HepG2 (cell line): ENCODE results near the gene MLX. TPM values are rescaled to one million over a fixed set of nuclear protein-coding genes. Genes with fewer than 3 reads are reported as not detected.

Experiments
- AGO2 ChIP-seq: fragments of 200-400 bp; formaldehyde crosslinking; optimal IDR thresholded peaks from 2 replicates; pipeline ENCODE3; 2017; ENCODE audit warnings: mild to moderate bottlenecking, low read depth, low read length, moderate library complexity
- ATAD3A ChIP-seq: sonication (generic); formaldehyde crosslinking; IDR thresholded peaks from 2 replicates; pipeline ENCODE4 v1.4.0; 2020; ENCODE audit warnings: missing genetic modification reagents
- GATAD2A ChIP-seq: IDR thresholded peaks from 2 replicates; pipeline ENCODE4 v1.6.1; 2016
- GZF1 ChIP-seq: sonication (generic); formaldehyde crosslinking; IDR thresholded peaks from 2 replicates; pipeline ENCODE4 v1.5.1; 2020; ENCODE audit warnings: mild to moderate bottlenecking, missing genetic modification reagents
- HNRNPH1 ChIP-seq: fragments of 200-400 bp; formaldehyde crosslinking; optimal IDR thresholded peaks from 2 replicates; pipeline ENCODE3; 2017; ENCODE audit warnings: mild to moderate bottlenecking, low read depth, low read length
- IKZF1 ChIP-seq: fragments of 450-650 bp; IDR thresholded peaks from 2 replicates; pipeline ENCODE4 v1.7.1; 2016
- KDM6A ChIP-seq: IDR thresholded peaks from 2 replicates; pipeline ENCODE4 v1.6.1; 2016; ENCODE audit warnings: low read depth
- MYNN ChIP-seq: sonication (generic); formaldehyde crosslinking; IDR thresholded peaks from 2 replicates; pipeline ENCODE4 v1.4.0; 2020; ENCODE audit warnings: mild to moderate bottlenecking, low read depth, missing genetic modification reagents
- NCOA1 ChIP-seq: sonication (generic); formaldehyde crosslinking; IDR thresholded peaks from 2 replicates; pipeline ENCODE4 v1.9.0; 2021; ENCODE audit warnings: missing genetic modification reagents
- SALL1 ChIP-seq: sonication (generic); formaldehyde crosslinking; IDR thresholded peaks from 2 replicates; pipeline ENCODE4 v1.8.0; 2022; ENCODE audit warnings: mild to moderate bottlenecking, missing genetic modification reagents
- SETDB1 ChIP-seq: sonication (generic); formaldehyde crosslinking; IDR thresholded peaks from 2 replicates; pipeline ENCODE4 v1.5.1; 2020; ENCODE audit warnings: missing genetic modification reagents, mild to moderate bottlenecking, borderline replicate concordance
- ZNF160 ChIP-seq: sonication (generic); formaldehyde crosslinking; IDR thresholded peaks from 2 replicates; pipeline ENCODE4 v1.8.0; 2022; ENCODE audit warnings: mild to moderate bottlenecking, inconsistent platforms, missing genetic modification reagents
- ZNF766 ChIP-seq: sonication (generic); formaldehyde crosslinking; IDR thresholded peaks from 2 replicates; pipeline ENCODE4 v1.5.0; 2020; ENCODE audit warnings: missing genetic modification reagents, borderline replicate concordance
- polyA plus RNA-seq, 8 experiments: library from polyadenylated mRNA; depleted of rRNA in 3 of 8; stranded (reverse) in 7 of 8; unstranded in 1 of 8; fragments of >200 nt; fragmentation: Illumina TruSeq in 4 of 8; extraction: Trizol in 4 of 8; gene quantifications; 2 replicates each; pipeline versions ENCODE4 v1.2.1 to v1.2.3, GENCODE V29; 2011 to 2016; ENCODE audit warnings: low read depth in 4 of 8, missing spikeins in 1 of 8, mixed read lengths in 1 of 8; ENCODE audit not compliant: insufficient read depth in 1 of 8
- total RNA-seq, 5 experiments: library from RNA; depleted of rRNA; stranded (reverse); fragments of >200 nt; fragmentation: Illumina TruSeq; extraction: Trizol; gene quantifications; 2 replicates each; pipeline ENCODE4 v1.2.3, GENCODE V29; 2016; ENCODE audit warnings: low read depth in 1 of 5
- TF ChIP-seq, protein P1 (sequence below): sonication (generic); formaldehyde crosslinking; IDR thresholded peaks from 2 replicates; pipeline ENCODE4 v1.8.1; 2022; ENCODE audit warnings: low read depth, mild to moderate bottlenecking, missing genetic modification reagents
- TF ChIP-seq, protein P2 (sequence below): sonication (generic); formaldehyde crosslinking; IDR thresholded peaks from 2 replicates; pipeline ENCODE4 v1.4.0; 2020; ENCODE audit warnings: mild to moderate bottlenecking, missing genetic modification reagents
- TF ChIP-seq, protein P3 (sequence below): sonication (generic); formaldehyde crosslinking; IDR thresholded peaks from 2 replicates; pipeline ENCODE4 v1.5.0; 2020; ENCODE audit warnings: missing genetic modification reagents

Gene MLX
- total and polyA plus RNA-seq, 2 of the 13 experiments (the other 11 are each of a cell fraction or from before 2014, with no cell fraction given): 38.9 to 74.4 TPM

DNA sequence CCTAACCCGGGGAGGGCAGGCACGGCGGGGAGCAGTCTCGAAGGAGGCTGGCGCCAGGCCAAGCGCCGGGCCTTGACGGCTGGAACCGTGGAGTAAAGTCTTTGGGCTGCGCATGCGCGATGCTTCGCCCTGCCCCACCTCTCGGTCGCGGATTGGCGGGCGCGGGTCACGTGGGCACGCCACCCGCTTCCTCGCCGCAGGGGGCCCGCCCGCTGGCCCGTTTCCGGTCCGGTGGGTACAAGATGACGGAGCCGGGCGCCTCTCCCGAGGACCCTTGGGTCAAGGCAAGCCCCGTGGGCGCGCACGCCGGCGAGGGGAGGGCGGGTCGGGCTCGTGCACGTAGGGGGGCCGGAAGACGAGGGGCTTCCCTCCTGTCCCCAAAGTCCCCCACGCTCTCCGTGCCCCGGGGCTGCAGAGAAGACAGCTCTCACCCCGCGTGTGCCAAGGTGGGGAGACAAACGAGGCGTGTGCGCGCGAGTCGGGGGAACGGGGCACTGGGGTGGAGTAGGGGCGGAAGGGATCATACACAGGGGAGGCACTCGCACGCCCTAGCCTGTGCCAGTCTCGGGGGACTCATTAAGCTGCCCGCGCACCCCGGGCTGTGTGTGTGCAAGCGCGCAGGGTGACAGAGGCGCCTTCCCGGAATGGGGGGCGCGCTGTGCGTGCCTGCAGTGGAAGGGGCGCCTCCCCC lies at the start of gene MLX (continued):
- TF ChIP-seq, protein P1, sequence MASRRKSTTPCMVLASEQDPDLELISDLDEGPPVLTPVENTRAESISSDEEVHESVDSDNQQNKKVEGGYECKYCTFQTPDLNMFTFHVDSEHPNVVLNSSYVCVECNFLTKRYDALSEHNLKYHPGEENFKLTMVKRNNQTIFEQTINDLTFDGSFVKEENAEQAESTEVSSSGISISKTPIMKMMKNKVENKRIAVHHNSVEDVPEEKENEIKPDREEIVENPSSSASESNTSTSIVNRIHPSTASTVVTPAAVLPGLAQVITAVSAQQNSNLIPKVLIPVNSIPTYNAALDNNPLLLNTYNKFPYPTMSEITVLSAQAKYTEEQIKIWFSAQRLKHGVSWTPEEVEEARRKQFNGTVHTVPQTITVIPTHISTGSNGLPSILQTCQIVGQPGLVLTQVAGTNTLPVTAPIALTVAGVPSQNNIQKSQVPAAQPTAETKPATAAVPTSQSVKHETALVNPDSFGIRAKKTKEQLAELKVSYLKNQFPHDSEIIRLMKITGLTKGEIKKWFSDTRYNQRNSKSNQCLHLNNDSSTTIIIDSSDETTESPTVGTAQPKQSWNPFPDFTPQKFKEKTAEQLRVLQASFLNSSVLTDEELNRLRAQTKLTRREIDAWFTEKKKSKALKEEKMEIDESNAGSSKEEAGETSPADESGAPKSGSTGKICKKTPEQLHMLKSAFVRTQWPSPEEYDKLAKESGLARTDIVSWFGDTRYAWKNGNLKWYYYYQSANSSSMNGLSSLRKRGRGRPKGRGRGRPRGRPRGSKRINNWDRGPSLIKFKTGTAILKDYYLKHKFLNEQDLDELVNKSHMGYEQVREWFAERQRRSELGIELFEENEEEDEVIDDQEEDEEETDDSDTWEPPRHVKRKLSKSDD (CRISPR knock-in tag): no peak; the same call in none of the 2 replicates
- TF ChIP-seq SETDB1 (no peak), HNRNPH1 (no peak), GZF1 (no peak; the same call in 1 of the 2 replicates), MYNN (no peak), ZNF160 (no peak; the same call in 1 of the 2 replicates), SALL1 (CRISPR knock-in tag) (peak; percentile 91), GATAD2A (CRISPR knock-in tag) (peak; percentile 60), IKZF1 (no peak), ATAD3A (CRISPR knock-in tag) (0 out of 2 replicates have a peak, but pooled peaks have one; percentile 56), KDM6A (CRISPR knock-in tag) (no peak), ZNF766 (CRISPR knock-in tag) (no peak; the same call in 1 of the 2 replicates), NCOA1 (peak; percentile 97), AGO2 (peak; percentile 99)
- TF ChIP-seq, protein P2, sequence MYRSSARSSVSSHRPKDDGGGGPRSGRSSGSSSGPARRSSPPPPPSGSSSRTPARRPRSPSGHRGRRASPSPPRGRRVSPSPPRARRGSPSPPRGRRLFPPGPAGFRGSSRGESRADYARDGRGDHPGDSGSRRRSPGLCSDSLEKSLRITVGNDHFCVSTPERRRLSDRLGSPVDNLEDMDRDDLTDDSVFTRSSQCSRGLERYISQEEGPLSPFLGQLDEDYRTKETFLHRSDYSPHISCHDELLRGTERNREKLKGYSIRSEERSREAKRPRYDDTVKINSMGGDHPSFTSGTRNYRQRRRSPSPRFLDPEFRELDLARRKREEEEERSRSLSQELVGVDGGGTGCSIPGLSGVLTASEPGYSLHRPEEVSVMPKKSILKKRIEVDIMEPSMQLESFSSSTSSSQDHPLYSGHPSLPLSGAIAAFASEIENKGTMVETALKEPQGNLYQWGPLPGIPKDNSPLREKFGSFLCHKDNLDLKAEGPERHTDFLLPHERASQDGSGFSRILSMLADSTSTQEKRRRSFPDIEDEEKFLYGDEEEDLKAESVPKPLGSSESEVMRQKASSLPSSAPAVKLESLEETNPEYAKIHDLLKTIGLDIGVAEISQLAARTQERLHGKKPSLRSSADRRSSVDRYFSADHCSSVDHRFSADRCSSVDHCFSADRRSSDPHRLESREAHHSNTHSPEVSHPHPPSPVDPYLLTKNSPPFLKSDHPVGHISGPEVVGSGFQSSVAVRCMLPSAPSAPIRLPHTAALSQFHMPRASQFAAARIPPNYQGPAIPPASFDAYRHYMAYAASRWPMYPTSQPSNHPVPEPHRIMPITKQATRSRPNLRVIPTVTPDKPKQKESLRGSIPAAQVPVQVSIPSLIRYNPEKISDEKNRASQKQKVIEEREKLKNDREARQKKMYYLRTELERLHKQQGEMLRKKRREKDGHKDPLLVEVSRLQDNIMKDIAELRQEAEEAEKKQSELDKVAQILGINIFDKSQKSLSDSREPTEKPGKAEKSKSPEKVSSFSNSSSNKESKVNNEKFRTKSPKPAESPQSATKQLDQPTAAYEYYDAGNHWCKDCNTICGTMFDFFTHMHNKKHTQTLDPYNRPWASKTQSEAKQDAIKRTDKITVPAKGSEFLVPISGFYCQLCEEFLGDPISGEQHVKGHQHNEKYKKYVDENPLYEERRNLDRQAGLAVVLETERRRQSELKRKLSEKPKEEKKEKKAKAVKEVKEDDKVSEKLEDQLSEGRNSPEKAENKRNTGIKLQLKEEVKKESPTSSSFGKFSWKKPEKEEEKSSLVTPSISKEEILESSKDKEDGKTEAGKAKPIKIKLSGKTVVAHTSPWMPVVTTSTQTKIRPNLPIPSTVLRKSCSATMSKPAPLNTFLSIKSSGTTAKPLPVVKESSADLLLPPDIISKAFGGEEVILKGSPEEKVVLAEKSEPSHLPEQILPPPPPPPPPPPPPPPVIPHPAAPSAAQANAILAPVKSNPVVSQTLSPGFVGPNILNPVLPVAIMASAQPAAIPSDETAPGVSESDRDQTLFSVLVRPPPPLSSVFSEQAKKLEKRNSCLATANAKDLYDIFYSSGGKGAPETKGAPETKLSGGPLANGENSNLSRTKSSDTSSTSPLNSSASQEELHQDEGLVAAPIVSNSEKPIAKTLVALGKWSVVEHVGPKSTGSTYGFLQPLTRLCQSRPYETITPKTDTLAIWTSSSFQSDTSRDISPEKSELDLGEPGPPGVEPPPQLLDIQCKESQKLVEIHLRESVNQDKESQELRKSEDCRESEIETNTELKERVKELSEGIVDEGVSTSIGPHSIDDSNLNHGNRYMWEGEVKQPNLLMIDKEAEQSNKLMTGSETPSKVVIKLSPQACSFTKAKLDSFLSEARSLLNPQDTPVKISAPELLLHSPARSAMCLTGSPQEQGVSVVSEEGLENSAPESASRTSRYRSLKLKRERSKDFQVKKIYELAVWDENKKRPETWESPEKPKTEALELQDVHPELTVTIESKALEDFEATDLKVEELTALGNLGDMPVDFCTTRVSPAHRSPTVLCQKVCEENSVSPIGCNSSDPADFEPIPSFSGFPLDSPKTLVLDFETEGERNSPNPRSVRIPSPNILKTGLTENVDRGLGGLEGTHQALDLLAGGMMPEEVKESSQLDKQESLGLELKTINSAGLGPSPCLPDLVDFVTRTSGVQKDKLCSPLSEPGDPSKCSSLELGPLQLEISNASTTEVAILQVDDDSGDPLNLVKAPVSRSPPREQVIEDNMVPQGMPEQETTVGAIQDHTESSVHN: peak; percentile 94
- TF ChIP-seq, protein P3, sequence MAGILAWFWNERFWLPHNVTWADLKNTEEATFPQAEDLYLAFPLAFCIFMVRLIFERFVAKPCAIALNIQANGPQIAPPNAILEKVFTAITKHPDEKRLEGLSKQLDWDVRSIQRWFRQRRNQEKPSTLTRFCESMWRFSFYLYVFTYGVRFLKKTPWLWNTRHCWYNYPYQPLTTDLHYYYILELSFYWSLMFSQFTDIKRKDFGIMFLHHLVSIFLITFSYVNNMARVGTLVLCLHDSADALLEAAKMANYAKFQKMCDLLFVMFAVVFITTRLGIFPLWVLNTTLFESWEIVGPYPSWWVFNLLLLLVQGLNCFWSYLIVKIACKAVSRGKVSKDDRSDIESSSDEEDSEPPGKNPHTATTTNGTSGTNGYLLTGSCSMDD: no peak
